SU-DHL-6 (cell line): Measurements from ENCODE around the gene CHMP6.

Experiments
- H2AFZ ChIP-seq: fragments of 200-600 bp; sonication (generic); 2 replicates; pipeline ENCODE4 v1.6.1; 2014; ENCODE audit warnings: low read depth, mild to moderate bottlenecking, moderate library complexity, mixed read lengths, antibody characterized with exemption, low read length; ENCODE audit not compliant: severe bottlenecking
- H3F3A ChIP-seq: fragments of 200-600 bp; shearing (Covaris generic); 2 replicates; pipeline ENCODE4 v1.6.0; 2016; ENCODE audit warnings: antibody characterized with exemption, mild to moderate bottlenecking; ENCODE audit not compliant: insufficient read depth
- H3K27ac ChIP-seq: fragments of 200-600 bp; sonication (generic); 2 replicates; pipeline ENCODE4 v1.5.1; 2016; ENCODE audit warnings: low read depth, mild to moderate bottlenecking, low read length, moderate library complexity, mixed read lengths
- H3K27me3 ChIP-seq: fragments of 200-600 bp; sonication (generic), shearing (Covaris generic); 2 replicates; pipeline ENCODE4 v1.6.0; 2014; ENCODE audit warnings: mild to moderate bottlenecking, low read length
- H3K36me3 ChIP-seq: fragments of 200-600 bp; sonication (generic); 2 replicates; pipeline ENCODE4 v1.6.1; 2014; ENCODE audit warnings: mild to moderate bottlenecking, low read length, mixed read lengths
- H3K4me2 ChIP-seq: fragments of 300-600, 200-600 bp; shearing (Covaris generic), sonication (generic); 2 replicates; pipeline ENCODE4 v1.6.0; 2014; ENCODE audit warnings: low read length, low read depth, mild to moderate bottlenecking; ENCODE audit not compliant: poor library complexity, severe bottlenecking
- H3K4me3 ChIP-seq: fragments of 200-600 bp; sonication (generic); 2 replicates; pipeline ENCODE4 v1.5.1; 2014; ENCODE audit warnings: antibody characterized with exemption, low read length, mild to moderate bottlenecking, mixed read lengths; ENCODE audit not compliant: insufficient read depth, poor library complexity, severe bottlenecking
- H3K79me2 ChIP-seq: fragments of 200-600 bp; sonication (generic); 2 replicates; pipeline ENCODE4 v1.6.1; 2014; ENCODE audit warnings: mild to moderate bottlenecking, low read length, moderate library complexity; ENCODE audit not compliant: insufficient read depth
- H3K9ac ChIP-seq: fragments of 200-600 bp; sonication (generic); 2 replicates; pipeline ENCODE4 v1.7.0; 2014; ENCODE audit warnings: mild to moderate bottlenecking, low read length
- H3K9me2 ChIP-seq: fragments of 200-600 bp; sonication (generic); replicated peaks from 2 replicates; pipeline ENCODE4 v1.6.1; 2014; ENCODE audit warnings: low read length; ENCODE audit not compliant: insufficient read depth
- H3K9me3 ChIP-seq: fragments of 200-600 bp; sonication (generic); 2 replicates; pipeline ENCODE4 v1.6.1; 2014; ENCODE audit warnings: low read length, mixed read lengths; ENCODE audit not compliant: insufficient read depth
- H4K20me1 ChIP-seq: fragments of 200-600 bp; sonication (generic); 2 replicates; pipeline ENCODE4 v1.6.1; 2014; ENCODE audit warnings: low read depth, mild to moderate bottlenecking, antibody characterized with exemption, low read length, moderate library complexity, mixed read lengths
- EZH2phosphoT487 ChIP-seq: fragments of 200-600 bp; sonication (generic), shearing (Covaris generic); conservative IDR thresholded peaks from 2 replicates; pipeline ENCODE4 v1.6.1; 2018; ENCODE audit warnings: mild to moderate bottlenecking, antibody characterized with exemption, low read length, moderate library complexity, mixed read lengths
- TF ChIP-seq, protein P1 (sequence below): fragments of 200-600 bp; sonication (generic); IDR thresholded peaks from one replicate; pipeline ENCODE4 v1.5.1; 2017; ENCODE audit warnings: antibody characterized with exemption, mild to moderate bottlenecking, low read length, moderate library complexity; ENCODE audit not compliant: insufficient read depth, poor library complexity, severe bottlenecking

The CHMP6 gene

DNA sequence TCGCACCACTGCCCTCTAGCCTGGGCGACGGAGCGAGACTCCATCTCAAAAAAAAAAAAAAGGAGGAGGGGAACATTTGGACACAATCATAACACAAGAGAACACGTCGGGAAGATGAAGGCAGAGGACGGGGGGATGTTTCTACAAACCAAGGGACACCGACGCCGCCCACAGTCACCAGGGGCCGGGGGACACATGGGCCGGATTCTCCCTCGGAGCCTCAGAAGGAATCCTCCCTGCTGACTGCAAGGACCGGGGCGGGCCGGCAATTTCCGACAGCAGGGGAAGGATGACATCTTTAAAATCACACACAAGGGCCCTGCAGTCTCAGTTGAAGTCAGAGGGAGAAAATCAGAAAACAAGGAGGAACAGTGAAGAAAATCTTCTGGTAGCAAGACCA lies 8.1 kb upstream of the CHMP6 start:
- no peak for TF ChIP-seq EZH2phosphoT487
- TF ChIP-seq, protein P1, sequence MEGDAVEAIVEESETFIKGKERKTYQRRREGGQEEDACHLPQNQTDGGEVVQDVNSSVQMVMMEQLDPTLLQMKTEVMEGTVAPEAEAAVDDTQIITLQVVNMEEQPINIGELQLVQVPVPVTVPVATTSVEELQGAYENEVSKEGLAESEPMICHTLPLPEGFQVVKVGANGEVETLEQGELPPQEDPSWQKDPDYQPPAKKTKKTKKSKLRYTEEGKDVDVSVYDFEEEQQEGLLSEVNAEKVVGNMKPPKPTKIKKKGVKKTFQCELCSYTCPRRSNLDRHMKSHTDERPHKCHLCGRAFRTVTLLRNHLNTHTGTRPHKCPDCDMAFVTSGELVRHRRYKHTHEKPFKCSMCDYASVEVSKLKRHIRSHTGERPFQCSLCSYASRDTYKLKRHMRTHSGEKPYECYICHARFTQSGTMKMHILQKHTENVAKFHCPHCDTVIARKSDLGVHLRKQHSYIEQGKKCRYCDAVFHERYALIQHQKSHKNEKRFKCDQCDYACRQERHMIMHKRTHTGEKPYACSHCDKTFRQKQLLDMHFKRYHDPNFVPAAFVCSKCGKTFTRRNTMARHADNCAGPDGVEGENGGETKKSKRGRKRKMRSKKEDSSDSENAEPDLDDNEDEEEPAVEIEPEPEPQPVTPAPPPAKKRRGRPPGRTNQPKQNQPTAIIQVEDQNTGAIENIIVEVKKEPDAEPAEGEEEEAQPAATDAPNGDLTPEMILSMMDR, result no peak
- Histone ChIP-seq H3K27me3 (no peaks in the 10 kb centered on the region), H3K9me3 (no peaks in the 10 kb centered on the region)

GRCh38 chr17:80984749-80985148 lies 6.9 kb upstream of the CHMP6 start:
- H3K9ac ChIP-seq, result no peak overlapping the region
- no peak overlapping the region for H3K4me3 ChIP-seq
- no peak overlapping the region for H3K27ac ChIP-seq
- no peaks in the 10 kb centered on the region for H3K9me3 ChIP-seq
- no peak overlapping the region for H2AFZ ChIP-seq
- H3K36me3 ChIP-seq, result no peaks in the 10 kb centered on the region
- H3K4me2 ChIP-seq, result no peak overlapping the region
- no peak for TF ChIP-seq EZH2phosphoT487
- TF ChIP-seq, protein P1, result no peak
- H3K27me3 ChIP-seq, result no peaks in the 10 kb centered on the region
- no peaks in the 10 kb centered on the region for H4K20me1 ChIP-seq
- no peaks in the 10 kb centered on the region for H3K79me2 ChIP-seq
- H3K9me2 ChIP-seq, result no peaks in the 10 kb centered on the region
- H3F3A ChIP-seq, result no peaks in the 10 kb centered on the region

More for the DNA sequence above, 8.1 kb upstream of the CHMP6 start:
- Histone ChIP-seq H3F3A (no peaks in the 10 kb centered on the region), H3K27ac (no peak overlapping the region), H3K79me2 (no peaks in the 10 kb centered on the region), H3K4me3 (no peak overlapping the region), H3K9ac (no peak overlapping the region), H2AFZ (no peak overlapping the region), H3K4me2 (no peak overlapping the region), H3K9me2 (no peaks in the 10 kb centered on the region), H4K20me1 (no peaks in the 10 kb centered on the region), H3K36me3 (no peaks in the 10 kb centered on the region)

DNA sequence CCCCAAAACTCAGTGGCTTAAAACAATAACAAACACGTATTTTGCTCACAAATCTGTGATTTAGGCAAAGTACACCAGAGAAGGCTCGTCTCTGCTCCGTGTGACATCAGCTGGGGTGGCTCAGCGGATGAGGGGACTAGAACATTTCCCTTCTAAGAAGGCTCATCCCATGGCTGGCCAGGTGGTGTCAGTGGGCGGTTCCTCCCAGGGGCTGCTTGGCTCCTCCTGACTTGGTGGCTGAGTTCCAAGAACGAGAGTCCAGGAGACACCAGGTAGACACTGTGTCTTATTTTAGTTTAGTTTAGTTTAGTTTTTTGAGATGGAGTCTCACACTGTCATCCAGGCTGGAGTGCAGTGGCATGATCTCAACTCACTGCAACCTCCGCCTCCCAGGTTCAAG lies 5.6 kb upstream of the CHMP6 start:
- Histone ChIP-seq H3K9me3 (no peaks in the 10 kb centered on the region), H3K27me3 (no peaks in the 10 kb centered on the region), H3K79me2 (no peaks in the 10 kb centered on the region), H3K9ac (no peak overlapping the region), H4K20me1 (no peaks in the 10 kb centered on the region), H3K27ac (no peak overlapping the region), H3K4me3 (no peak overlapping the region), H3K36me3 (no peaks in the 10 kb centered on the region), H3K9me2 (no peaks in the 10 kb centered on the region), H3F3A (no peaks in the 10 kb centered on the region), H3K4me2 (no peak overlapping the region), H2AFZ (no peak overlapping the region)
- TF ChIP-seq, protein P1, result no peak
- TF ChIP-seq EZH2phosphoT487, result no peak
